Keratinocyte (primary cell): ENCODE results near the gene SLC17A4.

Experiments
- CTCF ChIP-seq, 3 experiments: IDR thresholded peaks in 1 of 3; conservative IDR thresholded peaks in 1 of 3; optimal IDR thresholded peaks in 1 of 3; 2 replicates in 2 of 3; 3 replicates in 1 of 3; pipeline versions ENCODE3 to v1.5.1; 2011; ENCODE audit warnings: low read length in 3 of 3, mild to moderate bottlenecking in 3 of 3, moderate library complexity in 2 of 3, control low read depth in 1 of 3, inconsistent platforms in 1 of 3; ENCODE audit not compliant: insufficient read depth in 2 of 3; ENCODE audit errors: extremely low read depth in 1 of 3
- EZH2 ChIP-seq: IDR thresholded peaks from one replicate; pipeline ENCODE4 v1.6.1; 2012; ENCODE audit warnings: inconsistent platforms, mild to moderate bottlenecking, low read length, moderate library complexity

GRCh38 chr6:25777856-25778649 is 23.5 kb downstream of the SLC17A4 start:
- TF ChIP-seq CTCF (optimal IDR thresholded peaks at IDR 0.05 in 1 of 3, IDR thresholded peaks at IDR 0.05 in 1 of 3, conservative IDR thresholded peaks at IDR 0.05 in 1 of 3; ENCODE audit: extremely low read depth in 1 of 3, insufficient read depth in 2 of 3, low read length in 3 of 3) = no peak
- no peak for TF ChIP-seq EZH2
